Mononuclear cell (primary cell): Measurements from ENCODE around the gene IRAG1. TPM values are rescaled to one million over a fixed set of nuclear protein-coding genes. Genes with fewer than 3 reads are reported as not detected.

Source experiments
- H3K27me3 ChIP-seq: 2 replicates; pipeline ENCODE4 v1.6.0; 2011; ENCODE audit warnings: low read length, control low read depth; ENCODE audit not compliant: insufficient read depth
- H3K4me1 ChIP-seq: 2 replicates; pipeline ENCODE4 v1.5.1; 2011; ENCODE audit warnings: mild to moderate bottlenecking, low read length, control low read depth; ENCODE audit not compliant: insufficient read depth
- H3K4me3 ChIP-seq: 2 replicates; pipeline ENCODE4 v1.5.1; 2011; ENCODE audit warnings: mild to moderate bottlenecking, low read length, moderate library complexity
- H3K9me3 ChIP-seq: 2 replicates; pipeline ENCODE4 v1.5.1; 2011; ENCODE audit warnings: low read depth, mild to moderate bottlenecking, control low read depth, low read length
- total RNA-seq: library from RNA; depleted of rRNA; stranded (reverse); fragments of >200 nt; gene quantifications from one replicate; pipeline ENCODE4 v1.2.3, GENCODE V29; 2012

IRAG1 gene
- 0.52 TPM for total RNA-seq

- Histone ChIP-seq H3K27me3 (no peaks in the 10 kb centered on the region), H3K9me3 (no peaks in the 10 kb centered on the region), H3K4me1 (no peaks in the 10 kb centered on the region), H3K4me3 (no peak within 1 kb of the TSS)
Observed at GRCh38 chr11:10693509-10694081, at the start of gene IRAG1. Gene IRAG1 (minus strand): TSS chr11:10693755. CDS start chr11:10693602, 153 bp downstream.

GRCh38 chr11:10742460-10743208, 49.1 kb upstream of the IRAG1 start:
- Histone ChIP-seq H3K27me3 (no peaks in the 10 kb centered on the region), H3K4me1 (peaks cover 30% of the 10 kb centered on the region), H3K9me3 (no peaks in the 10 kb centered on the region), H3K4me3 (no peak overlapping the region)

- H3K4me3 ChIP-seq = no peak overlapping the region
- no peaks in the 10 kb centered on the region for H3K9me3 ChIP-seq
- no peaks in the 10 kb centered on the region for H3K27me3 ChIP-seq
- peaks cover 8% of the 10 kb centered on the region for H3K4me1 ChIP-seq
Observed at GRCh38 chr11:10735481-10736475, 42.2 kb upstream of the IRAG1 start.

GRCh38 chr11:10731064-10731680, 37.6 kb upstream of the IRAG1 start:
- no peaks in the 10 kb centered on the region for H3K9me3 ChIP-seq
- peaks cover 7% of the 10 kb centered on the region for H3K27me3 ChIP-seq
- peaks cover 13% of the 10 kb centered on the region for H3K4me1 ChIP-seq
- no peak overlapping the region for H3K4me3 ChIP-seq

- peaks cover 16% of the 10 kb centered on the region for H3K4me1 ChIP-seq
- H3K27me3 ChIP-seq = peaks cover 7% of the 10 kb centered on the region
- no peak overlapping the region for H3K4me3 ChIP-seq
Observed at GRCh38 chr11:10730151-10730550, 36.6 kb upstream of the IRAG1 start.

GRCh38 chr11:10728789-10729472, 35.4 kb upstream of the IRAG1 start:
- no peak overlapping the region for H3K4me3 ChIP-seq
- H3K27me3 ChIP-seq = peaks cover 14% of the 10 kb centered on the region
- H3K4me1 ChIP-seq = peaks cover 24% of the 10 kb centered on the region
- H3K9me3 ChIP-seq = no peaks in the 10 kb centered on the region

More at GRCh38 chr11:10730151-10730550, 36.6 kb upstream of the IRAG1 start:
- H3K9me3 ChIP-seq = no peaks in the 10 kb centered on the region

- Histone ChIP-seq H3K4me3 (no peak overlapping the region), H3K27me3 (peaks cover 19% of the 10 kb centered on the region), H3K9me3 (no peaks in the 10 kb centered on the region)
Observed at GRCh38 chr11:10728154-10728553, 34.6 kb upstream of the IRAG1 start.

GRCh38 chr11:10727146-10727851, 33.7 kb upstream of the IRAG1 start:
- H3K9me3 ChIP-seq = no peaks in the 10 kb centered on the region
- peaks cover 27% of the 10 kb centered on the region for H3K27me3 ChIP-seq
- H3K4me1 ChIP-seq = peaks cover 24% of the 10 kb centered on the region
- no peak overlapping the region for H3K4me3 ChIP-seq

More at GRCh38 chr11:10728154-10728553, 34.6 kb upstream of the IRAG1 start:
- peaks cover 24% of the 10 kb centered on the region for H3K4me1 ChIP-seq

GRCh38 chr11:10725907-10726253, 32.3 kb upstream of the IRAG1 start:
- peaks cover 33% of the 10 kb centered on the region for H3K27me3 ChIP-seq
- no peak overlapping the region for H3K4me3 ChIP-seq
- peaks cover 24% of the 10 kb centered on the region for H3K4me1 ChIP-seq
- no peaks in the 10 kb centered on the region for H3K9me3 ChIP-seq

GRCh38 chr11:10725114-10725906, 31.8 kb upstream of the IRAG1 start:
- H3K9me3 ChIP-seq = no peaks in the 10 kb centered on the region
- no peak overlapping the region for H3K4me3 ChIP-seq
- peaks cover 24% of the 10 kb centered on the region for H3K4me1 ChIP-seq
- H3K27me3 ChIP-seq = peaks cover 33% of the 10 kb centered on the region

GRCh38 chr11:10722307-10722706, 28.8 kb upstream of the IRAG1 start:
- H3K27me3 ChIP-seq = peaks cover 28% of the 10 kb centered on the region
- peaks cover 24% of the 10 kb centered on the region for H3K4me1 ChIP-seq
- no peaks in the 10 kb centered on the region for H3K9me3 ChIP-seq
- no peak overlapping the region for H3K4me3 ChIP-seq

GRCh38 chr11:10720881-10721376, 27.4 kb upstream of the IRAG1 start:
- Histone ChIP-seq H3K4me3 (no peak overlapping the region), H3K4me1 (peaks cover 16% of the 10 kb centered on the region), H3K27me3 (peaks cover 26% of the 10 kb centered on the region), H3K9me3 (no peaks in the 10 kb centered on the region)

- Histone ChIP-seq H3K4me3 (no peak overlapping the region), H3K4me1 (peaks cover 3% of the 10 kb centered on the region), H3K9me3 (no peaks in the 10 kb centered on the region), H3K27me3 (peaks cover 26% of the 10 kb centered on the region)
Observed at GRCh38 chr11:10719616-10720015, 26.1 kb upstream of the IRAG1 start.
